ENCODE measurements around the gene RIC8B.

GRCh38 chr12:106913456-106913855, 139.0 kb downstream of the RIC8B start:
- TF ChIP-seq CTCF (IDR thresholded peaks at IDR 0.05; ENCODE audit: low read depth, low read length, poor library complexity, severe bottlenecking), result no peak
- TF ChIP-seq EZH2phosphoT487 (IDR thresholded peaks at IDR 0.05; ENCODE audit: borderline replicate concordance, low read length), result no peak
